A673 (cell line): ENCODE measurements around the gene STARD3. TPM values are rescaled to one million over a fixed set of nuclear protein-coding genes. Genes with fewer than 3 reads are reported as not detected.

ENCODE experiments used
- BruUV-seq: library from RNA; stranded (reverse); fragments of 400-500 nt; replicated peaks from 2 replicates; lab custom pipeline; 2021; lab: Mats Ljungman, UMichigan
- CTCF ChIA-PET: fragments of 300-600 bp; sonication (Branson Sonifier 250); formaldehyde crosslinking; loops from one replicate; lab custom pipeline; 2022; ENCODE audit warnings: antibody characterized with exemption; lab: Charles Lee
- POLR2A ChIA-PET: fragments of 300-600 bp; sonication (Branson Sonifier 250); formaldehyde crosslinking; loops from one replicate; lab custom pipeline; 2022; ENCODE audit warnings: antibody characterized with exemption; ENCODE audit not compliant: low non-redundant PET; lab: Charles Lee
- DNase-seq: peaks from one replicate; pipeline ENCODE4 v3.0.0-alpha.2; 2015; ENCODE audit warnings: low spot score
- H3K27ac ChIP-seq: fragments of 200-600 bp; sonication (generic); 2 replicates; pipeline ENCODE4 v1.5.1; 2016; ENCODE audit warnings: mixed run types, low read depth, mild to moderate bottlenecking, mixed read lengths, antibody characterized with exemption, low read length; ENCODE audit not compliant: poor library complexity, severe bottlenecking
- H3K27me3 ChIP-seq: fragments of 200-600 bp; sonication (generic); replicated peaks from 2 replicates; pipeline ENCODE4 v1.6.1; 2017; ENCODE audit warnings: mixed run types, low read depth, mild to moderate bottlenecking, mixed read lengths, antibody characterized with exemption, low read length; ENCODE audit not compliant: insufficient read depth, poor library complexity
- H3K36me3 ChIP-seq: fragments of 200-600 bp; sonication (generic); 2 replicates; pipeline ENCODE4 v1.6.1; 2016; ENCODE audit warnings: mixed run types, mild to moderate bottlenecking, mixed read lengths, antibody characterized with exemption, low read length; ENCODE audit not compliant: insufficient read depth, poor library complexity, severe bottlenecking
- H3K4me1 ChIP-seq: fragments of 200-600 bp; sonication (generic); 2 replicates; pipeline ENCODE4 v1.6.1; 2017; ENCODE audit warnings: mixed run types, mild to moderate bottlenecking, mixed read lengths, antibody characterized with exemption, low read length; ENCODE audit not compliant: insufficient read depth, poor library complexity, severe bottlenecking
- H3K4me3 ChIP-seq: fragments of 200-600 bp; sonication (generic); 2 replicates; pipeline ENCODE4 v1.5.1; 2016; ENCODE audit warnings: low read depth, mixed run types, mild to moderate bottlenecking, mixed read lengths, low read length; ENCODE audit not compliant: poor library complexity, severe bottlenecking
- H3K9me3 ChIP-seq: fragments of 200-600 bp; sonication (generic); 2 replicates; pipeline ENCODE4 v1.6.1; 2016; ENCODE audit warnings: mixed run types, low read depth, mild to moderate bottlenecking, mixed read lengths, antibody characterized with exemption, low read length; ENCODE audit not compliant: poor library complexity, severe bottlenecking
- CTCF ChIP-seq: fragments of 300-800, 200-600 bp; sonication (generic); conservative IDR thresholded peaks from 2 replicates; pipeline ENCODE4 v1.5.1; 2017; ENCODE audit warnings: low read depth, mild to moderate bottlenecking, antibody characterized with exemption, low read length, moderate library complexity, mixed read lengths
- EZH2 ChIP-seq: fragments of 200-600 bp; sonication (generic); IDR thresholded peaks from 2 replicates; pipeline ENCODE4 v1.6.1; 2017; ENCODE audit warnings: borderline replicate concordance, low read depth, mild to moderate bottlenecking, mixed read lengths, antibody characterized with exemption, low read length; ENCODE audit not compliant: poor library complexity, severe bottlenecking
- intact Hi-C: fragments of 100-400 bp; cut with micrococcal nuclease; formaldehyde crosslinking; loops from one replicate; pipeline ENCODE4 v1.10.0; 2022; ENCODE audit not compliant: unreplicated experiment
- total RNA-seq: library from RNA; stranded (reverse); gene quantifications from 2 replicates; pipeline ENCODE4 v1.2.3, GENCODE V29; 2021

The STARD3 gene
- total RNA-seq, 1 experiment from 2014 or later: 21.3 TPM

- CTCF ChIA-PET: no interaction called here
- POLR2A ChIA-PET: no interaction called here
- Histone ChIP-seq H3K36me3 (no peaks in the 10 kb centered on the region), H3K4me1 (no peaks in the 10 kb centered on the region), H3K27me3 (no peaks in the 10 kb centered on the region), H3K27ac (no peak overlapping the region), H3K9me3 (no peaks in the 10 kb centered on the region), H3K4me3 (no peak overlapping the region)
- no peak for TF ChIP-seq CTCF
- TF ChIP-seq EZH2: no peak
- no TSS peak for BruUV-seq
- intact Hi-C loops: no loop called here
- DNase-seq: no peak
These were observed 25.0 kb downstream of the STARD3 start for GRCh38 chr17:39661744-39662541.

- CTCF ChIA-PET: no interaction called here
- H3K4me3 ChIP-seq: no peak overlapping the region
- DNase-seq: no peak
- no peaks in the 10 kb centered on the region for H3K4me1 ChIP-seq
- H3K27ac ChIP-seq: no peak overlapping the region
- H3K36me3 ChIP-seq: no peaks in the 10 kb centered on the region
- no peaks in the 10 kb centered on the region for H3K9me3 ChIP-seq
- POLR2A ChIA-PET: no interaction called here
- no peak for TF ChIP-seq CTCF
- no peak for TF ChIP-seq EZH2
- intact Hi-C loops: no loop called here
- no TSS peak for BruUV-seq
- H3K27me3 ChIP-seq: no peaks in the 10 kb centered on the region
These were observed 25.8 kb downstream of the STARD3 start for GRCh38 chr17:39662551-39663339.

- H3K4me1 ChIP-seq: no peaks in the 10 kb centered on the region
- H3K9me3 ChIP-seq: no peaks in the 10 kb centered on the region
- intact Hi-C loops: no loop called here
- POLR2A ChIA-PET: no interaction called here
- no peak overlapping the region for H3K4me3 ChIP-seq
- no peaks in the 10 kb centered on the region for H3K27me3 ChIP-seq
- H3K27ac ChIP-seq: no peak overlapping the region
- no peaks in the 10 kb centered on the region for H3K36me3 ChIP-seq
- no peak for DNase-seq
- no TSS peak for BruUV-seq
- CTCF ChIA-PET: no interaction called here
- no peak for TF ChIP-seq CTCF
- no peak for TF ChIP-seq EZH2
These were observed 26.4 kb downstream of the STARD3 start for GRCh38 chr17:39663340-39663687.
